ENCODE measurements around the gene BMPR1A.

Gene BMPR1A

DNA sequence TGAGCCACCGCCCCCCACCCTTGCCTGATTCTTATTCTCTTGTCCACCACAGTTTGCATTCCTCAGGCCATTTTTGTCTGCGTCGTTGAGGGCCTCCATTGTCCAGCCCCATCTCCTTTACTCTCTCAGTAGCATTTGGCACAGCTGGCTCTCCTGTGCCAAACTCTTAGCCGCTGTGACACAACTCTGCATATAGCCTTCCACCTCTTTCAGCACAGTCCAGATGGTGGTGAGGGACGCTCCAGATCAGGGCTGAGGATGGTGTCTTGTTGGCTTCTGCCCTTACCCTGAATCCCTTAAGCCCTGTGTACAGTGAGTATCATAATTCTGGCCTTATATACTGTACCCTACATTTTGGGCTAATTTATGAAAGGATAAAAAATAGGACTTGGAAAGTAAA lies 45.6 kb downstream of the BMPR1A start:
- Histone ChIP-seq H3K27ac (replicated peaks) (no peak overlapping the region), H3K4me3 (replicated peaks; ENCODE audit: insufficient read depth, low read length) (no peak overlapping the region), H3K27me3 (ENCODE audit: insufficient read depth, poor library complexity, severe bottlenecking) (no peaks in the 10 kb centered on the region)
- TF ChIP-seq, protein P1, sequence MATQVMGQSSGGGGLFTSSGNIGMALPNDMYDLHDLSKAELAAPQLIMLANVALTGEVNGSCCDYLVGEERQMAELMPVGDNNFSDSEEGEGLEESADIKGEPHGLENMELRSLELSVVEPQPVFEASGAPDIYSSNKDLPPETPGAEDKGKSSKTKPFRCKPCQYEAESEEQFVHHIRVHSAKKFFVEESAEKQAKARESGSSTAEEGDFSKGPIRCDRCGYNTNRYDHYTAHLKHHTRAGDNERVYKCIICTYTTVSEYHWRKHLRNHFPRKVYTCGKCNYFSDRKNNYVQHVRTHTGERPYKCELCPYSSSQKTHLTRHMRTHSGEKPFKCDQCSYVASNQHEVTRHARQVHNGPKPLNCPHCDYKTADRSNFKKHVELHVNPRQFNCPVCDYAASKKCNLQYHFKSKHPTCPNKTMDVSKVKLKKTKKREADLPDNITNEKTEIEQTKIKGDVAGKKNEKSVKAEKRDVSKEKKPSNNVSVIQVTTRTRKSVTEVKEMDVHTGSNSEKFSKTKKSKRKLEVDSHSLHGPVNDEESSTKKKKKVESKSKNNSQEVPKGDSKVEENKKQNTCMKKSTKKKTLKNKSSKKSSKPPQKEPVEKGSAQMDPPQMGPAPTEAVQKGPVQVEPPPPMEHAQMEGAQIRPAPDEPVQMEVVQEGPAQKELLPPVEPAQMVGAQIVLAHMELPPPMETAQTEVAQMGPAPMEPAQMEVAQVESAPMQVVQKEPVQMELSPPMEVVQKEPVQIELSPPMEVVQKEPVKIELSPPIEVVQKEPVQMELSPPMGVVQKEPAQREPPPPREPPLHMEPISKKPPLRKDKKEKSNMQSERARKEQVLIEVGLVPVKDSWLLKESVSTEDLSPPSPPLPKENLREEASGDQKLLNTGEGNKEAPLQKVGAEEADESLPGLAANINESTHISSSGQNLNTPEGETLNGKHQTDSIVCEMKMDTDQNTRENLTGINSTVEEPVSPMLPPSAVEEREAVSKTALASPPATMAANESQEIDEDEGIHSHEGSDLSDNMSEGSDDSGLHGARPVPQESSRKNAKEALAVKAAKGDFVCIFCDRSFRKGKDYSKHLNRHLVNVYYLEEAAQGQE (IDR thresholded peaks at IDR 0.05; ENCODE audit: insufficient replicate concordance, low read depth) = no peak
- TF ChIP-seq, protein P2, sequence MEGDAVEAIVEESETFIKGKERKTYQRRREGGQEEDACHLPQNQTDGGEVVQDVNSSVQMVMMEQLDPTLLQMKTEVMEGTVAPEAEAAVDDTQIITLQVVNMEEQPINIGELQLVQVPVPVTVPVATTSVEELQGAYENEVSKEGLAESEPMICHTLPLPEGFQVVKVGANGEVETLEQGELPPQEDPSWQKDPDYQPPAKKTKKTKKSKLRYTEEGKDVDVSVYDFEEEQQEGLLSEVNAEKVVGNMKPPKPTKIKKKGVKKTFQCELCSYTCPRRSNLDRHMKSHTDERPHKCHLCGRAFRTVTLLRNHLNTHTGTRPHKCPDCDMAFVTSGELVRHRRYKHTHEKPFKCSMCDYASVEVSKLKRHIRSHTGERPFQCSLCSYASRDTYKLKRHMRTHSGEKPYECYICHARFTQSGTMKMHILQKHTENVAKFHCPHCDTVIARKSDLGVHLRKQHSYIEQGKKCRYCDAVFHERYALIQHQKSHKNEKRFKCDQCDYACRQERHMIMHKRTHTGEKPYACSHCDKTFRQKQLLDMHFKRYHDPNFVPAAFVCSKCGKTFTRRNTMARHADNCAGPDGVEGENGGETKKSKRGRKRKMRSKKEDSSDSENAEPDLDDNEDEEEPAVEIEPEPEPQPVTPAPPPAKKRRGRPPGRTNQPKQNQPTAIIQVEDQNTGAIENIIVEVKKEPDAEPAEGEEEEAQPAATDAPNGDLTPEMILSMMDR (IDR thresholded peaks at IDR 0.05; ENCODE audit: insufficient read depth, low read length) = no peak
- TF ChIP-seq POLR2AphosphoS5 (IDR thresholded peaks at IDR 0.05; ENCODE audit: low read depth) (no peak), SPI1 (IDR thresholded peaks at IDR 0.05; ENCODE audit: borderline replicate concordance, low read depth) (no peak)
- no peak for DNase-seq (ENCODE audit: low read depth in 1 of 2, low spot score in 1 of 2)

DNA sequence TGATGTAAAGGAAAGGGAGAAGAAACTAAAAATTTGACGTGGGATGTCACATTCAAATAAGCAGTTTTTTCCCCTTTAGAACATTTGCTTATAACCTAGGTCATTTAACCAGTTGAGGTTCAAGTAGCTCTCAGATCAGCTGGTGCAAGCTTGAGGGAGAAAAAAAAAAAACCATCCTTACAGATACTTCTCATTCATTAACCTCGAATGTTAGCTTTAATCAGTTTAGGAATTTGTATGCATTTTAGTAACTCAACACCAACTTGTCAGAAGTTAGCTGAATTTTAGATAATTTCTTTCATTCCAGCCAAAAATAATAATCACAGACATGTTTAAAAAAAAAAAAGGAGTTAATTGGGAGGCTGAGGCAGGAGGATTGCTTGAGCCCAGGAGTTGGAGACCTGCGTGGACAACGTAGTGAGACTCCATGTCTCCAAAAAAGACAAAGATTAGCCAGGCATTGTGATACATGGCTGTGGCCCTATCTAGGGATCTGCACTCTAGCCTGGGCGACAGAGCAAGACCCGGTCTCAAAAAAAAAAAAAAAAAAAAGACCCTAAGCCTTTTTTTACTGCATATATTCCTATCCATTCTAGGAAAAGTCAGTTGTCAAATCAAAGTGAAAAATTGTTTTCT lies 46.2 kb downstream of the BMPR1A start:
- TF ChIP-seq POLR2AphosphoS5 (IDR thresholded peaks at IDR 0.05; ENCODE audit: low read depth) (no peak), GABPA (IDR thresholded peaks at IDR 0.05; ENCODE audit: low read depth) (no peak), SPI1 (IDR thresholded peaks at IDR 0.05; ENCODE audit: borderline replicate concordance, low read depth) (no peak)
- TF ChIP-seq, protein P1 (IDR thresholded peaks at IDR 0.05; ENCODE audit: insufficient replicate concordance, low read depth) = no peak
- TF ChIP-seq, protein P2 (IDR thresholded peaks at IDR 0.05; ENCODE audit: insufficient read depth, low read length) = no peak
- no peak for DNase-seq (ENCODE audit: low read depth in 1 of 2, low spot score in 1 of 2)
- Histone ChIP-seq H3K4me3 (replicated peaks; ENCODE audit: insufficient read depth, low read length) (no peak overlapping the region), H3K27ac (replicated peaks) (no peak overlapping the region), H3K27me3 (ENCODE audit: insufficient read depth, poor library complexity, severe bottlenecking) (no peaks in the 10 kb centered on the region)

DNA sequence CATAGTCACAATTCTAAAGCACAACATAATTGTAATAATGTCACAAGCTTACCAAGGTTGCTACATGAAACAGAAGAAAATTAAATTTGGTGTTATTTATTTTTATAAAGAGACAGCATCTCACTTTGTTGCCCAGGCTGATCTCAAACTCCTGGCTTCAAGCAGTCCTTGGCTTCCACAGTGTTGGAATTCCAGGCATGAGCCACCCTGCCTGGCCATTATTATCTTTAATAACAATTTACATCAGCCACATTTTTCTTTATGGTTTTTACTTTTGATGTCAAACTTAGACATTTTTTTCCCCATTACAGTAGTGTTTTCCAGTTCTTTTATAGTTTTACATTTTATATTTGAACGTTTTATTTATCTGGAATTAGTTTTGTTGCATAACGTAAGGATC lies 46.7 kb downstream of the BMPR1A start:
- Histone ChIP-seq H3K27ac (replicated peaks) (no peak overlapping the region), H3K27me3 (ENCODE audit: insufficient read depth, poor library complexity, severe bottlenecking) (no peaks in the 10 kb centered on the region), H3K4me3 (replicated peaks; ENCODE audit: insufficient read depth, low read length) (no peak overlapping the region)
- TF ChIP-seq SPI1 (IDR thresholded peaks at IDR 0.05; ENCODE audit: borderline replicate concordance, low read depth) (no peak), GABPA (IDR thresholded peaks at IDR 0.05; ENCODE audit: low read depth) (no peak), POLR2AphosphoS5 (IDR thresholded peaks at IDR 0.05; ENCODE audit: low read depth) (no peak)
- TF ChIP-seq, protein P1 (IDR thresholded peaks at IDR 0.05; ENCODE audit: insufficient replicate concordance, low read depth) = no peak
- TF ChIP-seq, protein P2 (IDR thresholded peaks at IDR 0.05; ENCODE audit: insufficient read depth, low read length) = no peak
- DNase-seq (ENCODE audit: low read depth in 1 of 2, low spot score in 1 of 2) = no peak
